Measurements from ENCODE around the gene DOP1A.

DNA sequence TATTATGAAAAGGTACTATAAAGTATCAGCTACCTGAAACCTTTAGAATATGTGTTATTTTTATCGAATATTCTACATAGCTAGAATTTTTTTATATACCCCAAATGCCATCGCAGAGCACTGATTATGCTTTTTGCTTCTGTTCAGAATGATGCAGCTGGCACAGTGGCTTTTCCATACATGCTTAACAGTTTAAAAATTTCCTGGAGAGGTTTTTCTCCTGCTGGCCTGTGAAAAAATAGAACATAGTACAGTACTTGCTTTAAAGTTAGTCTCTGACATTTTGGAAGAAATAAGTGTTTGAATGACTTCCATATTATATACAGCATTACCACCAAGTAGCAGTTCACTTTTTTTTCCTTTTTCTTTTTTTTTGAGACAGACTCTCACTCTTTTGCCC, 5.3 kb downstream of the DOP1A start:
- TF ChIP-seq, protein P1, sequence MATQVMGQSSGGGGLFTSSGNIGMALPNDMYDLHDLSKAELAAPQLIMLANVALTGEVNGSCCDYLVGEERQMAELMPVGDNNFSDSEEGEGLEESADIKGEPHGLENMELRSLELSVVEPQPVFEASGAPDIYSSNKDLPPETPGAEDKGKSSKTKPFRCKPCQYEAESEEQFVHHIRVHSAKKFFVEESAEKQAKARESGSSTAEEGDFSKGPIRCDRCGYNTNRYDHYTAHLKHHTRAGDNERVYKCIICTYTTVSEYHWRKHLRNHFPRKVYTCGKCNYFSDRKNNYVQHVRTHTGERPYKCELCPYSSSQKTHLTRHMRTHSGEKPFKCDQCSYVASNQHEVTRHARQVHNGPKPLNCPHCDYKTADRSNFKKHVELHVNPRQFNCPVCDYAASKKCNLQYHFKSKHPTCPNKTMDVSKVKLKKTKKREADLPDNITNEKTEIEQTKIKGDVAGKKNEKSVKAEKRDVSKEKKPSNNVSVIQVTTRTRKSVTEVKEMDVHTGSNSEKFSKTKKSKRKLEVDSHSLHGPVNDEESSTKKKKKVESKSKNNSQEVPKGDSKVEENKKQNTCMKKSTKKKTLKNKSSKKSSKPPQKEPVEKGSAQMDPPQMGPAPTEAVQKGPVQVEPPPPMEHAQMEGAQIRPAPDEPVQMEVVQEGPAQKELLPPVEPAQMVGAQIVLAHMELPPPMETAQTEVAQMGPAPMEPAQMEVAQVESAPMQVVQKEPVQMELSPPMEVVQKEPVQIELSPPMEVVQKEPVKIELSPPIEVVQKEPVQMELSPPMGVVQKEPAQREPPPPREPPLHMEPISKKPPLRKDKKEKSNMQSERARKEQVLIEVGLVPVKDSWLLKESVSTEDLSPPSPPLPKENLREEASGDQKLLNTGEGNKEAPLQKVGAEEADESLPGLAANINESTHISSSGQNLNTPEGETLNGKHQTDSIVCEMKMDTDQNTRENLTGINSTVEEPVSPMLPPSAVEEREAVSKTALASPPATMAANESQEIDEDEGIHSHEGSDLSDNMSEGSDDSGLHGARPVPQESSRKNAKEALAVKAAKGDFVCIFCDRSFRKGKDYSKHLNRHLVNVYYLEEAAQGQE (IDR thresholded peaks at IDR 0.05; ENCODE audit: low read depth, low read length) = no peak
- TF ChIP-seq, protein P2, sequence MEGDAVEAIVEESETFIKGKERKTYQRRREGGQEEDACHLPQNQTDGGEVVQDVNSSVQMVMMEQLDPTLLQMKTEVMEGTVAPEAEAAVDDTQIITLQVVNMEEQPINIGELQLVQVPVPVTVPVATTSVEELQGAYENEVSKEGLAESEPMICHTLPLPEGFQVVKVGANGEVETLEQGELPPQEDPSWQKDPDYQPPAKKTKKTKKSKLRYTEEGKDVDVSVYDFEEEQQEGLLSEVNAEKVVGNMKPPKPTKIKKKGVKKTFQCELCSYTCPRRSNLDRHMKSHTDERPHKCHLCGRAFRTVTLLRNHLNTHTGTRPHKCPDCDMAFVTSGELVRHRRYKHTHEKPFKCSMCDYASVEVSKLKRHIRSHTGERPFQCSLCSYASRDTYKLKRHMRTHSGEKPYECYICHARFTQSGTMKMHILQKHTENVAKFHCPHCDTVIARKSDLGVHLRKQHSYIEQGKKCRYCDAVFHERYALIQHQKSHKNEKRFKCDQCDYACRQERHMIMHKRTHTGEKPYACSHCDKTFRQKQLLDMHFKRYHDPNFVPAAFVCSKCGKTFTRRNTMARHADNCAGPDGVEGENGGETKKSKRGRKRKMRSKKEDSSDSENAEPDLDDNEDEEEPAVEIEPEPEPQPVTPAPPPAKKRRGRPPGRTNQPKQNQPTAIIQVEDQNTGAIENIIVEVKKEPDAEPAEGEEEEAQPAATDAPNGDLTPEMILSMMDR (IDR thresholded peaks at IDR 0.05) = no peak
- TF ChIP-seq, protein P3, sequence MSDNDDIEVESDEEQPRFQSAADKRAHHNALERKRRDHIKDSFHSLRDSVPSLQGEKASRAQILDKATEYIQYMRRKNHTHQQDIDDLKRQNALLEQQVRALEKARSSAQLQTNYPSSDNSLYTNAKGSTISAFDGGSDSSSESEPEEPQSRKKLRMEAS (IDR thresholded peaks at IDR 0.05; ENCODE audit: low read depth) = no peak
- TF ChIP-seq EZH2phosphoT487 (IDR thresholded peaks at IDR 0.05; ENCODE audit: borderline replicate concordance, low read depth) = no peak
- TF ChIP-seq ELF1 (IDR thresholded peaks at IDR 0.05) = no peak
- TF ChIP-seq TAF1 (IDR thresholded peaks at IDR 0.05; ENCODE audit: borderline replicate concordance, low read depth, low read length) = no peak
- no peak for TF ChIP-seq POLR2AphosphoS5 (IDR thresholded peaks at IDR 0.05; ENCODE audit: low read depth, low read length)

Measured in SK-N-SH (cell line).